ACC112 (cell line): ENCODE results near the gene B4GALNT3.

Source experiments
- H2AFZ ChIP-seq: fragments of 200-600 bp; sonication (generic); one replicate; pipeline ENCODE4 v1.6.0; 2017; ENCODE audit warnings: antibody characterized with exemption, low read length; ENCODE audit not compliant: unreplicated experiment
- H3K27ac ChIP-seq: fragments of 200-600 bp; sonication (generic); 2 replicates; pipeline ENCODE4 v1.5.1; 2014; ENCODE audit warnings: low read depth, mild to moderate bottlenecking, antibody characterized with exemption, low read length, moderate library complexity
- H3K27me3 ChIP-seq: fragments of 200-600 bp; sonication (generic); 2 replicates; pipeline ENCODE4 v1.6.1; 2014; ENCODE audit warnings: mild to moderate bottlenecking, antibody characterized with exemption, low read length, moderate library complexity, mixed read lengths; ENCODE audit not compliant: insufficient read depth
- H3K36me3 ChIP-seq: fragments of 200-600 bp; sonication (generic); 2 replicates; pipeline ENCODE4 v1.6.1; 2016; ENCODE audit warnings: mild to moderate bottlenecking, antibody characterized with exemption, low read length, moderate library complexity, mixed read lengths; ENCODE audit not compliant: insufficient read depth
- H3K4me1 ChIP-seq: fragments of 200-600 bp; sonication (generic); one replicate; pipeline ENCODE4 v1.6.1; 2016; ENCODE audit warnings: low read length, mixed read lengths; ENCODE audit not compliant: insufficient read depth, unreplicated experiment, control insufficient read depth
- H3K4me3 ChIP-seq: fragments of 200-600 bp; sonication (generic); 2 replicates; pipeline ENCODE4 v1.5.1; 2014; ENCODE audit warnings: mild to moderate bottlenecking, low read depth, low read length
- H3K79me2 ChIP-seq: fragments of 200-600 bp; sonication (generic); one replicate; pipeline ENCODE4 v1.6.0; 2016; ENCODE audit warnings: low read length; ENCODE audit not compliant: control insufficient read depth, unreplicated experiment, insufficient read depth

Gene B4GALNT3

GRCh38 chr12:490260-490659, 30.5 kb downstream of the B4GALNT3 start:
- H3K36me3 ChIP-seq = no peaks in the 10 kb centered on the region
- H2AFZ ChIP-seq = no peak overlapping the region
- H3K27me3 ChIP-seq = peaks cover 44% of the 10 kb centered on the region
- H3K79me2 ChIP-seq = no peaks in the 10 kb centered on the region
- H3K4me3 ChIP-seq = no peak overlapping the region
- no peaks in the 10 kb centered on the region for H3K4me1 ChIP-seq
- H3K27ac ChIP-seq = no peak overlapping the region

- no peak overlapping the region for H3K27ac ChIP-seq
- no peaks in the 10 kb centered on the region for H3K36me3 ChIP-seq
- H3K27me3 ChIP-seq = peaks cover 66% of the 10 kb centered on the region
- H2AFZ ChIP-seq = no peak overlapping the region
- no peak overlapping the region for H3K4me3 ChIP-seq
- H3K79me2 ChIP-seq = no peaks in the 10 kb centered on the region
- H3K4me1 ChIP-seq = no peaks in the 10 kb centered on the region
Measured at GRCh38 chr12:495466-495865, 35.7 kb downstream of the B4GALNT3 start.

- H3K4me1 ChIP-seq = no peaks in the 10 kb centered on the region
- H3K4me3 ChIP-seq = no peak overlapping the region
- no peak overlapping the region for H2AFZ ChIP-seq
- no peak overlapping the region for H3K27ac ChIP-seq
- no peaks in the 10 kb centered on the region for H3K79me2 ChIP-seq
- no peaks in the 10 kb centered on the region for H3K36me3 ChIP-seq
- peaks cover 71% of the 10 kb centered on the region for H3K27me3 ChIP-seq
Measured at GRCh38 chr12:496736-497135, 37.0 kb downstream of the B4GALNT3 start.

GRCh38 chr12:497501-498160, 37.9 kb downstream of the B4GALNT3 start:
- H3K79me2 ChIP-seq = no peaks in the 10 kb centered on the region
- no peaks in the 10 kb centered on the region for H3K36me3 ChIP-seq
- peaks cover 76% of the 10 kb centered on the region for H3K27me3 ChIP-seq
- H3K4me3 ChIP-seq = no peak overlapping the region
- no peaks in the 10 kb centered on the region for H3K4me1 ChIP-seq
- H2AFZ ChIP-seq = no peak overlapping the region
- H3K27ac ChIP-seq = no peak overlapping the region

- Histone ChIP-seq H2AFZ (no peak overlapping the region), H3K27me3 (peaks cover 74% of the 10 kb centered on the region), H3K4me3 (no peak overlapping the region), H3K4me1 (no peaks in the 10 kb centered on the region), H3K36me3 (no peaks in the 10 kb centered on the region), H3K27ac (no peak overlapping the region), H3K79me2 (no peaks in the 10 kb centered on the region)
Measured at GRCh38 chr12:499837-500458, 40.2 kb downstream of the B4GALNT3 start.

GRCh38 chr12:501722-502447, 42.1 kb downstream of the B4GALNT3 start:
- H3K36me3 ChIP-seq = no peaks in the 10 kb centered on the region
- no peaks in the 10 kb centered on the region for H3K79me2 ChIP-seq
- no peak overlapping the region for H2AFZ ChIP-seq
- H3K27ac ChIP-seq = no peak overlapping the region
- H3K27me3 ChIP-seq = peaks cover 71% of the 10 kb centered on the region
- H3K4me3 ChIP-seq = no peak overlapping the region
- no peaks in the 10 kb centered on the region for H3K4me1 ChIP-seq

GRCh38 chr12:503111-503761, 43.5 kb downstream of the B4GALNT3 start:
- Histone ChIP-seq H3K27me3 (peaks cover 74% of the 10 kb centered on the region), H3K27ac (no peak overlapping the region), H3K79me2 (no peaks in the 10 kb centered on the region), H3K4me1 (no peaks in the 10 kb centered on the region), H3K36me3 (no peaks in the 10 kb centered on the region), H2AFZ (no peak overlapping the region), H3K4me3 (no peak overlapping the region)

GRCh38 chr12:505221-505620, 45.5 kb downstream of the B4GALNT3 start:
- H3K27me3 ChIP-seq = peaks cover 76% of the 10 kb centered on the region
- no peak overlapping the region for H3K4me3 ChIP-seq
- H3K27ac ChIP-seq = no peak overlapping the region
- no peaks in the 10 kb centered on the region for H3K79me2 ChIP-seq
- no peak overlapping the region for H2AFZ ChIP-seq
- no peaks in the 10 kb centered on the region for H3K36me3 ChIP-seq
- no peaks in the 10 kb centered on the region for H3K4me1 ChIP-seq

GRCh38 chr12:507391-507796, 47.7 kb downstream of the B4GALNT3 start:
- Histone ChIP-seq H2AFZ (no peak overlapping the region), H3K79me2 (no peaks in the 10 kb centered on the region), H3K27ac (no peak overlapping the region), H3K27me3 (peaks cover 67% of the 10 kb centered on the region), H3K4me3 (no peak overlapping the region), H3K4me1 (no peaks in the 10 kb centered on the region), H3K36me3 (no peaks in the 10 kb centered on the region)

GRCh38 chr12:508145-508544, 48.4 kb downstream of the B4GALNT3 start:
- no peak overlapping the region for H3K27ac ChIP-seq
- H3K4me1 ChIP-seq = no peaks in the 10 kb centered on the region
- H2AFZ ChIP-seq = no peak overlapping the region
- H3K27me3 ChIP-seq = peaks cover 60% of the 10 kb centered on the region
- no peaks in the 10 kb centered on the region for H3K36me3 ChIP-seq
- H3K4me3 ChIP-seq = no peak overlapping the region
- no peaks in the 10 kb centered on the region for H3K79me2 ChIP-seq
